Astrocyte (in vitro differentiated cells and primary cell): Measurements from ENCODE around the gene NPEPL1. TPM values are rescaled to one million over a fixed set of nuclear protein-coding genes. Genes with fewer than 3 reads are reported as not detected.

Experiments used
- DNase-seq: peaks from one replicate; pipeline ENCODE4 v3.0.0-alpha.2; 2010; ENCODE audit warnings: low read depth
- FAIRE-seq: peaks from 2 replicates; lab custom pipeline; 2011; peaks lifted over from hg19 to GRCh38; lab: Jason Lieb, UNC
- H2AFZ ChIP-seq: 2 replicates; pipeline ENCODE4 v1.6.0; 2012; ENCODE audit warnings: low read depth, low read length, inconsistent platforms
- H3K27ac ChIP-seq: 2 replicates; pipeline ENCODE4 v1.5.1; 2011; ENCODE audit warnings: low read depth, low read length, inconsistent platforms
- H3K27me3 ChIP-seq: 2 replicates; pipeline ENCODE4 v1.6.0; 2011; ENCODE audit warnings: low read length, inconsistent platforms; ENCODE audit not compliant: insufficient read depth
- H3K36me3 ChIP-seq: 2 replicates; pipeline ENCODE4 v1.5.1; 2011; ENCODE audit warnings: low read length, inconsistent platforms; ENCODE audit not compliant: insufficient read depth
- H3K4me1 ChIP-seq: 2 replicates; pipeline ENCODE4 v1.5.1; 2011; ENCODE audit warnings: low read length, inconsistent platforms; ENCODE audit not compliant: insufficient read depth
- H3K4me2 ChIP-seq: 2 replicates; pipeline ENCODE4 v1.6.0; 2012; ENCODE audit warnings: low read length, inconsistent platforms
- H3K4me3 ChIP-seq: 2 replicates; pipeline ENCODE4 v1.5.1; 2011; ENCODE audit warnings: low read depth, mild to moderate bottlenecking, low read length, inconsistent platforms; ENCODE audit not compliant: insufficient read depth
- H3K79me2 ChIP-seq: 2 replicates; pipeline ENCODE4 v1.6.0; 2012; ENCODE audit warnings: mild to moderate bottlenecking, low read length, inconsistent platforms; ENCODE audit not compliant: insufficient read depth
- H3K9ac ChIP-seq: 2 replicates; pipeline ENCODE4 v1.6.0; 2012; ENCODE audit warnings: mild to moderate bottlenecking, low read length, inconsistent platforms
- H3K9me3 ChIP-seq: 2 replicates; pipeline ENCODE4 v1.5.1; 2012; ENCODE audit warnings: low read depth, mild to moderate bottlenecking, low read length, inconsistent platforms; ENCODE audit not compliant: insufficient read depth
- H4K20me1 ChIP-seq: 2 replicates; pipeline ENCODE4 v1.6.0; 2012; ENCODE audit warnings: low read length, inconsistent platforms; ENCODE audit not compliant: insufficient read depth
- H3K27ac Mint-ChIP-seq: one replicate; pipeline ENCODE4 v1.8.0; 2021; ENCODE audit warnings: mild to moderate bottlenecking, mixed read lengths; ENCODE audit not compliant: unreplicated experiment
- H3K27me3 Mint-ChIP-seq: one replicate; pipeline ENCODE4 v1.8.0; 2021; ENCODE audit warnings: low read depth, mixed read lengths; ENCODE audit not compliant: unreplicated experiment
- H3K36me3 Mint-ChIP-seq: one replicate; pipeline ENCODE4 v1.8.0; 2021; ENCODE audit warnings: low read depth, mixed read lengths; ENCODE audit not compliant: unreplicated experiment
- H3K4me1 Mint-ChIP-seq: one replicate; pipeline ENCODE4 v1.8.0; 2021; ENCODE audit warnings: low read depth, mixed read lengths; ENCODE audit not compliant: unreplicated experiment
- H3K4me3 Mint-ChIP-seq: one replicate; pipeline ENCODE4 v1.8.0; 2021; ENCODE audit warnings: mild to moderate bottlenecking, moderate library complexity, mixed read lengths; ENCODE audit not compliant: unreplicated experiment
- H3K9me3 Mint-ChIP-seq: one replicate; pipeline ENCODE4 v1.8.0; 2021; ENCODE audit warnings: mild to moderate bottlenecking, mixed read lengths; ENCODE audit not compliant: unreplicated experiment
- CTCF ChIP-seq: IDR thresholded peaks from 2 replicates; pipeline ENCODE4 v1.5.1; 2011; ENCODE audit warnings: low read depth, mild to moderate bottlenecking, inconsistent platforms, low read length, moderate library complexity; ENCODE audit not compliant: insufficient read depth
- EZH2 ChIP-seq: IDR thresholded peaks from 2 replicates; pipeline ENCODE4 v1.6.1; 2012; ENCODE audit warnings: mild to moderate bottlenecking, low read length, inconsistent platforms; ENCODE audit not compliant: insufficient read depth
- total RNA-seq: library from RNA; stranded (reverse); gene quantifications from 2 replicates; pipeline ENCODE4 v1.2.1, GENCODE V29; 2021

Gene NPEPL1
- total RNA-seq, 1 donor from 2014 or later, result 27.1 TPM

DNA sequence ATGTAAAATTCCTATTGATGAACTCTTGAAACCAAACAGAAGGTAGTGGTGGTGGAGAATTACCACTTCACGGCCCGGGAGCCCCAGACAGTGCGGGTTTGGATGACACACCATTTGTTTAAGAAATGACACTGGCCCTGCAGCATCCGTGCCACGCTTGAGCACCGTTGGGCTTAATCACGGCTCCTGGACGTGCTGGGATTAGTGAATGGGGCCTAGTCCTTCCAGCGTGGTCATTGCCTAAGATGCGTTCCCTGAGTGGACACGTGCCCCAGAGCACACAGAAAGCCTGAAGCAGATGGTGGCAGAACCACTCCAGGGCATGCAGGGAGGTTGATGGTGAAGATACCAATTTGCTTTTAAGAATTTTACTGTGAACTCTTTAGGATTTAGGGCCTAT, 27.0 kb upstream of the NPEPL1 start:
- Mint-ChIP-seq H3K27ac (no peak overlapping the region), H3K27me3 (no peaks in the 10 kb centered on the region), H3K36me3 (peaks cover 17% of the 10 kb centered on the region), H3K4me1 (peaks cover 8% of the 10 kb centered on the region), H3K4me3 (no peak overlapping the region), H3K9me3 (no peaks in the 10 kb centered on the region)
- H3K4me3 ChIP-seq, result no peak overlapping the region
- TF ChIP-seq CTCF (no peak), EZH2 (no peak)
- H3K36me3 ChIP-seq, result peaks cover 17% of the 10 kb centered on the region
- H3K9me3 ChIP-seq, result no peaks in the 10 kb centered on the region
- peak; percentile 51 for DNase-seq
- H3K27me3 ChIP-seq, result no peaks in the 10 kb centered on the region
- no peak overlapping the region for H2AFZ ChIP-seq
- H4K20me1 ChIP-seq, result peaks cover 27% of the 10 kb centered on the region
- H3K27ac ChIP-seq, result no peak overlapping the region
- H3K9ac ChIP-seq, result no peak overlapping the region
- peaks cover 66% of the 10 kb centered on the region for H3K79me2 ChIP-seq
- no peak overlapping the region for H3K4me2 ChIP-seq
- FAIRE-seq, result no peak
- H3K4me1 ChIP-seq, result no peaks in the 10 kb centered on the region

GRCh38 chr20:58666702-58667101, 25.9 kb upstream of the NPEPL1 start:
- H3K27ac ChIP-seq, result no peak overlapping the region
- H4K20me1 ChIP-seq, result peaks cover 22% of the 10 kb centered on the region
- peaks cover 20% of the 10 kb centered on the region for H3K36me3 ChIP-seq
- H3K79me2 ChIP-seq, result peaks cover 56% of the 10 kb centered on the region
- Mint-ChIP-seq H3K27ac (no peak overlapping the region), H3K4me3 (no peak overlapping the region), H3K9me3 (no peaks in the 10 kb centered on the region), H3K4me1 (peaks cover 8% of the 10 kb centered on the region), H3K36me3 (peaks cover 13% of the 10 kb centered on the region), H3K27me3 (no peaks in the 10 kb centered on the region)
- H3K9ac ChIP-seq, result no peak overlapping the region
- no peaks in the 10 kb centered on the region for H3K27me3 ChIP-seq
- H3K9me3 ChIP-seq, result no peaks in the 10 kb centered on the region
- TF ChIP-seq EZH2, result no peak
- no peak for DNase-seq
- no peaks in the 10 kb centered on the region for H3K4me1 ChIP-seq
- no peak overlapping the region for H3K4me2 ChIP-seq
- FAIRE-seq, result no peak
- no peak overlapping the region for H2AFZ ChIP-seq
- no peak overlapping the region for H3K4me3 ChIP-seq

DNA sequence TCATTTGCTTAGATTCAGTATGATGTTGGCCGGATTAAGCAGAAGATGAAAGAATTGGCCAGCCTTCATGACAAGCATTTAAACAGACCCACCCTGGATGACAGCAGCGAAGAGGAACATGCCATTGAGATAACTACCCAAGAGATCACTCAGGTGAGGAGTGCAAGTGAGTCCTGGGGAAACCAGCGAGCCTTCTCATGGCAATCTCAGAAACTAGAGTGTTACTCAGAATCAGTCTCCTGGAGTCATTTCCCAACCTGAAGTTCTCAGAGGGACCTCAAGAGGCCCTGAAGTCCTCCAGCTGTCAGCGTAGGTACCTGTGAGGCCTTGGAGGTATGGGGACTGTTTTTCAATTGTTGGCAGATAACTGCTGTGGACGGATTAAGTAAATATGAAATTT, 24.6 kb upstream of the NPEPL1 start:
- Histone ChIP-seq H3K27me3 (no peaks in the 10 kb centered on the region), H3K4me3 (no peak overlapping the region), H3K9me3 (no peaks in the 10 kb centered on the region), H3K4me2 (no peak overlapping the region), H3K36me3 (peaks cover 20% of the 10 kb centered on the region), H3K4me1 (no peaks in the 10 kb centered on the region), H3K9ac (no peak overlapping the region), H4K20me1 (peaks cover 18% of the 10 kb centered on the region), H2AFZ (no peak overlapping the region), H3K79me2 (peaks cover 44% of the 10 kb centered on the region), H3K27ac (no peak overlapping the region)
- TF ChIP-seq EZH2, result no peak
- no peak for TF ChIP-seq CTCF
- FAIRE-seq (no peak), DNase-seq (no peak)
- H3K4me1 Mint-ChIP-seq, result peaks cover 5% of the 10 kb centered on the region
- H3K36me3 Mint-ChIP-seq, result peaks cover 8% of the 10 kb centered on the region
- H3K9me3 Mint-ChIP-seq, result no peaks in the 10 kb centered on the region
- H3K27ac Mint-ChIP-seq, result no peak overlapping the region
- no peak overlapping the region for H3K4me3 Mint-ChIP-seq
- no peaks in the 10 kb centered on the region for H3K27me3 Mint-ChIP-seq
